ENCODE data around the gene B4GALNT2.

- TF ChIP-seq CTCF (IDR thresholded peaks at IDR 0.05; ENCODE audit: insufficient read depth, low read length, poor library complexity, severe bottlenecking), result no peak
- no peak for TF ChIP-seq EZH2phosphoT487 (conservative IDR thresholded peaks at IDR 0.05; ENCODE audit: low read length)
Measured at GRCh38 chr17:49132699-49133364, at the start of gene B4GALNT2.
